Spinal cord (tissue), 10 donors: ENCODE data around the gene SEZ6L. TPM values are rescaled to one million over a fixed set of nuclear protein-coding genes. Genes with fewer than 3 reads are reported as not detected.

Experiments
- DNase-seq, 6 donors: peaks; one replicate each; pipeline versions ENCODE4 v3.0.0 to v3.0.0-alpha.2; 2013 to 2015; ENCODE audit warnings: low spot score in 6 of 6, low read depth in 4 of 6
- H3K27ac ChIP-seq: one replicate; pipeline ENCODE4 v1.5.1; 2013; ENCODE audit warnings: low read depth, low read length, control low read depth
- H3K27me3 ChIP-seq: one replicate; pipeline ENCODE4 v1.6.1; 2013; ENCODE audit warnings: low read length; ENCODE audit not compliant: control insufficient read depth, insufficient read depth
- H3K36me3 ChIP-seq: one replicate; pipeline ENCODE4 v1.6.1; 2013; ENCODE audit warnings: low read length; ENCODE audit not compliant: control insufficient read depth, insufficient read depth
- H3K4me1 ChIP-seq: one replicate; pipeline ENCODE4 v1.6.1; 2013; ENCODE audit warnings: low read length; ENCODE audit not compliant: control insufficient read depth, insufficient read depth
- H3K4me3 ChIP-seq: one replicate; pipeline ENCODE4 v1.5.1; 2013; ENCODE audit warnings: low read depth, low read length, control low read depth
- H3K9me3 ChIP-seq: one replicate; pipeline ENCODE4 v1.6.1; 2013; ENCODE audit warnings: low read length; ENCODE audit not compliant: control insufficient read depth, insufficient read depth
- WGBS: methylation state at CpG from one replicate; pipeline ENCODE4 v1.1.5; 2013; ENCODE audit warnings: missing lambda C conversion rate; ENCODE audit not compliant: insufficient coverage; 5-methylcytosine and 5-hydroxymethylcytosine counted together
- polyA plus RNA-seq, 2 donors: library from polyadenylated mRNA; unstranded; fragments of 120-200 nt; gene quantifications; one replicate each; pipeline ENCODE4 v1.2.1, GENCODE V29; 2013; ENCODE audit not compliant: insufficient read length in 2 of 2
- total RNA-seq, 2 donors: library from RNA; depleted of rRNA in 1 of 2; stranded (reverse); fragments of 120-200 nt in 1 of 2; fragments of >200 nt in 1 of 2; gene quantifications; one replicate each; pipeline versions ENCODE4 v1.2.3 to v1.2.4, GENCODE V29; 2013 to 2014
- donor health status: healthy.

SEZ6L gene
- total and polyA plus RNA-seq, 4 donors: 31.6 to 115 (median 87.4) TPM

DNA sequence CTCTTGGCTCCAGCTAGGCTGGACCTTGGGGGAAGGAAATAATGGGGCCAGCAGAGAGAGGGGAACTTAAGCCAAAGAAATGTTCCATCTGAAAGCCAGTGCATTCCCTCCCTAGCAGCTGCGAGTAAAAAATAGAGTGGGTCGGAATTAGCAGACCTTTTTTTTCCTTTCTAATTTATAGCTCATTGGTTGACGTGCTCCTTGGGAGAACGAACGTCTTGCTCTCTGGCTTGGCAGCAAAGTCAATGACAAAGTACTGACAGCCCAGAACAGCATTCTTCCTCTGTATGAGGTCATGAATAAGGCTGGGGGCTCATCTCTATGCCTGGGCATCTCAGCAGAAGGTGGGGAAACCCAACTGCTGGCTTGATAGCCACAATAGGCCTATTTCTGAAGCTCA is 65.0 kb downstream of the SEZ6L start:
- Histone ChIP-seq H3K36me3 (peaks cover 4% of the 10 kb centered on the region), H3K27ac (no peak overlapping the region), H3K27me3 (no peaks in the 10 kb centered on the region), H3K9me3 (no peaks in the 10 kb centered on the region), H3K4me1 (peaks cover 31% of the 10 kb centered on the region), H3K4me3 (no peak overlapping the region)
- 17% methylated on average over 1 of the region's 5 CpGs for WGBS
- DNase-seq: peak in 2 of 6 donors; percentile 51 to 75

DNA sequence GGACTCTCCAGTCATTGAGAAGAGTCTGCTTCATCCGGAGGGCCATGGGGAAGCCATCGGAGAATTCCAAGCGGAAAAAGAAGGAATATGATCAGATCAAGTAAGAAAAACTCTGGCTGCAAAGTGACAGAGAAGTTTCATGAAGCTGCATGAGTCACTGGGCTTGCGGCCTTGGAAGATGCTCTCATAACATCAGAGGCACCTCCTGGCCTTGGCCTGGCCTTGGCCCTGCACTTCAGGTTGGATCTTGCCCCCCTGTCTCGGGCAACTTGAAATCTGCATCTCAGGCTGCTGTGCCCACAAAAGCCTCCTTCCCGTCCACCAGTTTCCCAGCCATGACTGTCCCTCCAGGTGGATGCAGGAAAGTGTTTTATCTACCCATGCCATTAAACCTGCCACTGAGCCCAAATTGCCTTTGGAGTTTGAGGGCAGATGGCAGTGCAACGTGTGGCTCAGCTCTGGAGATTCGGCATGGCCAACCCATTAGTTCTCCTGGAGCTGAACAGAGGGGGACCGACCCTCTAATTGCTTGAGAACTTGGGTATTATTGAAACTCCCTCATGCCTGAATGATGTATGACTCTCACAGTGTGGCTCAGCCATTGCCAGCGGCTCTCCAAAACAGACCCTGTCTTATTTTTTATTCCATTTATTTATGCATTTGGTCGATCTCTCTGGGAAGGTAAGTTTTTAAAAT is 66.7 kb downstream of the SEZ6L start:
- Histone ChIP-seq H3K27ac (no peak overlapping the region), H3K36me3 (peaks cover 4% of the 10 kb centered on the region), H3K4me1 (peaks cover 28% of the 10 kb centered on the region), H3K4me3 (no peak overlapping the region), H3K27me3 (no peaks in the 10 kb centered on the region), H3K9me3 (no peaks in the 10 kb centered on the region)
- 77% methylated on average over 6 of the region's 11 CpGs for WGBS
- peak in 2 of 6 donors; percentile 51 to 65 for DNase-seq

DNA sequence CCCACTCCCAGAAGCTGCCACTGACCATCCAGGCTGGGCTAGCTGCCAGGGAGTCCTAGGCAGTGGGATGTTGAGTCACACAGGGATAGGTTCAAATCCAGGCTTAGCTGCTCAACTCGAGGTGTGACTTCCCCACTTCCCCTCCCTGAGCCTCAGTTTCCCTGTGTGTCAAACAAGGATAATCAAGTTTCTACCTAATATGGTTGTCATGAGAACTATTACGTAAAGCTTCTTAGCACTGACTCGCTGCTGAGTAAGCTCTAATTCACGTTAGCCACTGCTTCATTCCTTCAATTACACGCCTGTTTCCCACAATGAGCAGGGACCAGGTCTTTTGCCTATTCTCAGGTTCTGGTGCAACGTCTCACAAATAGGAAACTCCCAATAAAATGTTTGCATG is 67.7 kb downstream of the SEZ6L start:
- H3K27me3 ChIP-seq: no peaks in the 10 kb centered on the region
- no peak overlapping the region for H3K27ac ChIP-seq
- no peak overlapping the region for H3K4me3 ChIP-seq
- no peaks in the 10 kb centered on the region for H3K9me3 ChIP-seq
- peaks cover 23% of the 10 kb centered on the region for H3K4me1 ChIP-seq
- WGBS: 66% methylated on average over 4 of the region's 6 CpGs
- H3K36me3 ChIP-seq: no peaks in the 10 kb centered on the region
- no peak for DNase-seq

DNA sequence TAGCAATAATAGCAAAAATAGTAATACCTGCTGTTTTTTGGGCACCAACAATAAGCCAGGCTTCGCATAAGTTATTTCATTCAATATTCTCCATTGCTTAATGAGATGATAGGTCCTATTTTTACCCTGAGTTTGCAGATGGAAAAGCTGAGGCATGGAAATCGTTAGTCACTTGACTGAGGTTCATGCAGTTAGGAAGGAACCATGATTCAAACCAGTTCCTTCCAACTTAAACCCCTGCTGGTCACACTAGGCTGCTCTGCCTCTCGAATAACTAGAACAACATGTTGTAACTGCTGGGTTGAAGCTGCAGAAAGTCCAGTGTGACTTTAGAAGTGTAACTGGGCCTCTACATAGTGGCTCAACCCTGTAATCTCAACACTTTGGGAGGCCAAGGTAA is 69.3 kb downstream of the SEZ6L start:
- no peak overlapping the region for H3K4me3 ChIP-seq
- DNase-seq: no peak
- WGBS: 66% methylated on average over 2 of the region's 3 CpGs

DNA sequence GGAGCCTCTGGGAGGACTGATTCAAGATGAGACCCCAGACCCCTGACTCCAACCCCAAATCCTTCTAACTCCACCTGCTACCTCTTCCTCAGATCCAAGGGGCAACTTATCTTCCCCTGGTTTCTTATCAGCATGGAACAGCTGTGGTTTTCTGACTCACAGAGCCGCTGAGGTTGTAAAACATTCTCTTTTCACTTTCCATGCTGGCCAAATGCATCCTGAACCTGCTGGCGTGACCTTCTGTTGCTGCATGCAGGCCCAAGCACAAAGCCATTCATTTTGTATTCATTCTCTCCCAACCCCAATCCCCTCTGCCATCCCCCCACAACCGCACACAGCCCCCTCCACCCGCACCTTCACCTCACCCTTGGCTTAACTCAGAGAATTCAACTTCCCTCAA is 70.3 kb downstream of the SEZ6L start:
- no peak for DNase-seq
- WGBS: 50% methylated on average over 4 of the region's 4 CpGs
- no peaks in the 10 kb centered on the region for H3K27me3 ChIP-seq

More for the DNA sequence above, 69.3 kb downstream of the SEZ6L start:
- Histone ChIP-seq H3K36me3 (no peaks in the 10 kb centered on the region), H3K27me3 (no peaks in the 10 kb centered on the region), H3K4me1 (peaks cover 17% of the 10 kb centered on the region), H3K9me3 (no peaks in the 10 kb centered on the region), H3K27ac (no peak overlapping the region)

DNA sequence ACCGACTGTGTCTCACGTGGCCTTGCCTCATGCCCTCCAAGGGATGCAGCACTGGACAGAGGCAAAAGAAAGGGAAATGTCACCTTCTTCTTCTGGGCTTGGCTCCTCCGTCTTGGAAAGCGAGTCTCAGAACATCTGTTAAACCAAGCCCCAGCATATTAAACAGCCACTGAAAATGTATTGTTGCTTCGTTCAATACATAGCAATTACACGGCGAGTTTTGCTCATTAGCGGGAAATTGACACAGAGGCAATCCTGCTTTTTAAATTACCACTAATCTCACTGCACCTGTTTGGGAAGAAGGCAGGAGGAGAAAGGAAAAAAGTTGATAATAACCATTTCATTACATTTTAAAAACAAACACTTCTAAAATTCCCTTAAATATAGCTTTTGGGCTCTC is 72.1 kb downstream of the SEZ6L start:
- H3K4me1 ChIP-seq: peaks cover 9% of the 10 kb centered on the region
- H3K27me3 ChIP-seq: no peaks in the 10 kb centered on the region
- H3K27ac ChIP-seq: no peak overlapping the region
- 62% methylated on average over 4 of the region's 8 CpGs for whole genome bisulfite sequencing
- no peaks in the 10 kb centered on the region for H3K9me3 ChIP-seq
- DNase-seq: peak in 2 of 6 donors; percentile 24 to 83
- no peaks in the 10 kb centered on the region for H3K36me3 ChIP-seq
- no peak overlapping the region for H3K4me3 ChIP-seq

More for the DNA sequence above, 70.3 kb downstream of the SEZ6L start:
- Histone ChIP-seq H3K27ac (no peak overlapping the region), H3K36me3 (no peaks in the 10 kb centered on the region), H3K4me3 (no peak overlapping the region), H3K9me3 (no peaks in the 10 kb centered on the region), H3K4me1 (peaks cover 8% of the 10 kb centered on the region)

DNA sequence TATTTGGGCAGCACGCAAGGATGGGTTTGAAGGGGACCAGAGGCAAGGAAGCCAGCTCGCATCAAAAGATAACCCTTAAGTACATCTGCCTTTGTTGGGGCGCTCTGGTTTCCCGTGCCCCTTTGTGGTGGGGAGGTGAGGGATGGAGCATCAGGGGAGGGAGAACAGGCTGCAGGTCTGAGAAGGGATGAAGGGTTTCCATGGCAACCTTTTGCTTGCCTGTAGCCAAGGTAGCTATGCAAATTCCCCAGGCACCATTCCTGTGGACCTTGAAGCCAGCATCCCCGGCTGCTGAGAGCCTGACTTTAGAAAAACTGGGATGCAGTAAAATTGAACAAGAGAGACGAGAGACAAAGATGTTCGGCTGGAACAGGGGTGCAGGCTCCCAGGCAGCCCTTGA is 75.7 kb downstream of the SEZ6L start:
- H3K36me3 ChIP-seq: no peaks in the 10 kb centered on the region
- WGBS: 48% methylated on average over 6 of the region's 7 CpGs
- H3K4me3 ChIP-seq: no peak overlapping the region
- H3K27ac ChIP-seq: no peak overlapping the region
- DNase-seq: peak in 2 of 6 donors; percentile 47 to 85
- no peaks in the 10 kb centered on the region for H3K27me3 ChIP-seq
- H3K9me3 ChIP-seq: no peaks in the 10 kb centered on the region
- H3K4me1 ChIP-seq: peaks cover 9% of the 10 kb centered on the region

DNA sequence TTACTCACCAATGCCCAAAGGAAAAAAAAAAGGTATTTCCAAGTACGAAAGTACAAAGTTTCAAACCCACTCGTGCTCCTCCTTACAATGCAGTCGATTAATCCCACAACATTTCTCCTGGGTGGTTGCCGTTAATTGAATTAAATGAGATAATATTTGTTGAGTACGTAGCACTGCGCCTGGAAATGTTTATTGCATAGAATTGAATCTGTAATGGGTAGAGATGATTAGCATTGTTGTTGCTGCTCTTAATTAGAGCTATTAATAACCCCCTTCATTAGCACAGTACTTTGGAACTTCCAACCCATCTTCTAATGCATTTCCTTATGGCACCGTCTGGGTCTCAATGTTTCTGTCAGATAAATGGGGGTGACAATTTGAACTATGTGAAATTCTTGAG is 77.3 kb downstream of the SEZ6L start:
- no CpG with 5 or more reads among the region's 7 CpGs for WGBS

DNA sequence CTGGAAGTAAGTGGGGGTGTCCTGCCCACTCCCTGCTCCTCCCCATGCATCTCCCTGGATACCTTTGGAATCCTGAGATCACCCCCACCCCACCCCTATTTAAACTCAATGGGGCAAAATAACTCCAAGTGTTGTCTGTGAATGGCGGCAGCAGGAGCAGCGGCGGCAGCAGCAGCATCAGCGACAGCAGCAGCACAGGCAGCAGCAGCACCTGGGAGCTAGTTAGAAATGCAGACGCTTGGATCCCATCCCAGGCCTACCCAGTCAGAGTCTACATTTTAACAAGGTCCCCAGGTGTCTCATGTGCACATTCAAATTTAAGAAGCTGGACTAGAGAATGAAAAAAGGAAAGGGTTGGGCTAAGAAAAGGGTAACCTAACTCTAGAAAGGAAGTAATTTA is 82.6 kb downstream of the SEZ6L start:
- Histone ChIP-seq H3K4me3 (no peak overlapping the region), H3K27me3 (no peaks in the 10 kb centered on the region), H3K4me1 (peaks cover 6% of the 10 kb centered on the region), H3K9me3 (no peaks in the 10 kb centered on the region), H3K36me3 (no peaks in the 10 kb centered on the region), H3K27ac (no peak overlapping the region)
- 49% methylated on average over 4 of the region's 5 CpGs for WGBS
- DNase-seq: peak in 1 of 6 donors; percentile 59

More for the DNA sequence above, 77.3 kb downstream of the SEZ6L start:
- peak in 1 of 6 donors; percentile 52 for DNase-seq
- Histone ChIP-seq H3K4me3 (no peak overlapping the region), H3K4me1 (peaks cover 8% of the 10 kb centered on the region), H3K36me3 (no peaks in the 10 kb centered on the region), H3K27ac (no peak overlapping the region), H3K9me3 (no peaks in the 10 kb centered on the region), H3K27me3 (no peaks in the 10 kb centered on the region)

DNA sequence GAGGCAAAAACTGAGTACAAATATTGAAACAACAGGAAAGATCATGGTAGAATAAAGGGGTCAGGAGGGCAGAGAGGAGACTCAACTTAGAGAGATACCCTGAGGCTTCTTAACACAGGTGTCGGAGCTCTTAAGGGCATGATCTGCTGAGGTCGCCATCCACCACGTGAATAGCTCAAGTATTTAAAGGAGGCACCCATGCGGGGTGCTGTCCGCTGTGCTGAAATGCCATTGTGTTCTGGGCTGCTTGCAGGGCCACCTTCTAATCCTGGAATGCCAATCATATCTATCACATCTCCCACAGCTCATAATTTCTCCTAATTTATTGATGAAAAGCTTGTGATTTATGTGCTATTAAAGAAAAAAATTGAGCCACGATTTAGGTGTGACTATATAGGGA is 90.2 kb downstream of the SEZ6L start:
- Histone ChIP-seq H3K4me3 (no peak overlapping the region), H3K27ac (no peak overlapping the region), H3K36me3 (no peaks in the 10 kb centered on the region), H3K4me1 (no peaks in the 10 kb centered on the region), H3K27me3 (no peaks in the 10 kb centered on the region), H3K9me3 (no peaks in the 10 kb centered on the region)
- DNase-seq: no peak
- 55% methylated on average over 3 of the region's 6 CpGs for WGBS
